ENCODE results near the gene EBP.

DNA sequence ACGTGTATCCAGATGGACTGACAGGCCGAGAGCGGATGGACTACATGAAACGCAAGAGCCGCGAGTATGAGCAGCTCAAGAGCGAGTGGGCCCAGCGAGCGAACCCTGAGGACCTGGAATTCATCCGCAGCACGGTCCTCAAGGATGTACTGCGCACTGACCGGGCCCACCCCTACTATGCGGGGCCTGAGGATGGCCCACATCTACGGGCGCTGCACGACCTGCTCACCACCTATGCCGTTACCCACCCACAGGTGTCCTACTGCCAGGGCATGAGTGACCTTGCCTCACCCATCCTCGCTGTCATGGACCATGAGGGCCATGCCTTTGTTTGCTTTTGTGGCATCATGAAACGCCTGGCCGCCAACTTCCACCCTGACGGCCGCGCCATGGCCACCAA, 38.0 kb downstream of the EBP start:
- TF ChIP-seq CTCF (IDR thresholded peaks at IDR 0.05) = no peak
- TF ChIP-seq POLR2A (IDR thresholded peaks at IDR 0.05) = no peak

All from breast epithelium (tissue), 3 donors.